NK-92 treated with Interleukin-12 subunit alpha and Interleukin-12 subunit beta, amount 100 ng/mL, for 24 hours (cell line): ENCODE data around the gene MBD5.
"Not testable (repeated sequence)": the region's sequence is repeated elsewhere in the genome, so short reads cannot be mapped to it uniquely, and the experiment has no call there.

Experiments
- DNase-seq: peaks from one replicate; lab custom pipeline; 2025; lab: John Stamatoyannopoulos, UW

The MBD5 gene

GRCh38 chr2:148526509-148527346, 505.8 kb downstream of the MBD5 start:
- no peak for DNase-seq

DNA sequence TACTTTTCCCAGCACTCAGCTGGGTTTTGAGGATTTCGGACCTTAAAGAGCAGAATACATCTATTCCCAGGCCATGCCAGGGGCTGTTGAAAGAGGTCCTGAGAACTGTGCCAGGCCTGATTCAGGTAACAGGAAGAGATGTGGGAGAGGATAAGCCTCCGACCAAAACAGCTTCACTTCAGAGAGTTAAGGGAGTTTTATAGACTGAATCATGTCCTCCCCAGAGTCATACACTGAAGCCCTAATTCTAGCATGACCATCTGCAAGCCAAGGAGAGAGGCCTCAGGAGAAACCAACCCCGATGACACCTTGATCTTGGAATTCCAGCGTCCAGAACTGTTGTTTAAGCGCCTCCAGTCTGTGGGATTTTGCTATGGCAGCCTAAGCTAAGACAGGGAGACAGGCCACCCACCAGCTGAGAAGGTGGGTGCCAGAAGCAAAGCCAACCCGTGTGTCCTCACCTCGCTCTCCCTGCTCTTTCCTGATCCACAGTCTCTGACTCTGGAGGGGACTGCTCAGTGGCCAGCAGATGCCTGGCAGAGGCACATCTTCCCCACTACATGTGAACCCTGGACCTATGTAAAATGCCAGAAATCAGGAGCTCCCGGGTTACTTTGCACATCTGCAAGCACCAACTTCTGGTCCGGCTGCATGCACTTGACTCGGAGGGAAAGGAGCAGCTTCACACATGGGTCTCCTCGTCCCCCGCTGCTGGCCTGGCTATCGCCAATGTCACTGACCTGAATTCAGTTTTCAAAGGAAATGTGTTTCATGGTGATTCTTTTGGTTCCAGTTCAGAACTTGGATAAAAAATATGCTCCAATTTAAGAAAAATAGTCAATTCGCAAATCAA, 506.8 kb downstream of the MBD5 start:
- no peak for DNase-seq

DNA sequence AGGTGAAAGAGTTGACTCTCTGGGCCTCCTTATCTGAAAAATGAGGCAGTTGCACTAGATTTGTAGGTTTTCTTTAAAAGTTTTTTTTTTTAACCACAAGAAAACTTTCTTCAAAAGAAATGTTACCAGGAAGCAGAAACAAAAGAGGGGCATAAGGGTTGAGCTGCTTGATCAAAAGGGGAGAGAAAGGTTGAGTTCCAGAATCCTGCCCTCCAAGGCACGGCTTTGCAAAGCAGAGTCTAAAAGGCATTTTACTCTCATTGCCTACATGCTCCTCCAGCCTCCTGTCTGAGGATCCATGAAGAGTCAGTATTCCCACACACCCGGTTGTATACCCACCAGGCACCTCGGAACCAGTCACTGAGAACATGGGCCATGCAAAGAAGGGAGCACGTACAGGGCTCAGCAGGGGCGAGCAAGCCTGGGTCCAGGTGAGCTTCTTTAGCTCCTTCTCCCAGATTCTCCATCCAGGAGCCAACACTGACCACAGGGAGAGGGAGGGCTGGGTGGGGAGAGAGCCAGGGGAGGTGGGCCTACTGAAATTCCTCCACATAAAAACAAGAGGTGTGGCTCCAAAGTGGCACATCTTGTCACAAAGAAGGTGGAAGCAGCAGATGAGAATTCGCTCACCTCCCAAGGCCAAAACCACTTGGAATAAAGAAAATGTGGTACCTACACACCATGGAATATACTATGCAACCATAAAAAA, 507.6 kb downstream of the MBD5 start:
- DNase-seq: no peak

DNA sequence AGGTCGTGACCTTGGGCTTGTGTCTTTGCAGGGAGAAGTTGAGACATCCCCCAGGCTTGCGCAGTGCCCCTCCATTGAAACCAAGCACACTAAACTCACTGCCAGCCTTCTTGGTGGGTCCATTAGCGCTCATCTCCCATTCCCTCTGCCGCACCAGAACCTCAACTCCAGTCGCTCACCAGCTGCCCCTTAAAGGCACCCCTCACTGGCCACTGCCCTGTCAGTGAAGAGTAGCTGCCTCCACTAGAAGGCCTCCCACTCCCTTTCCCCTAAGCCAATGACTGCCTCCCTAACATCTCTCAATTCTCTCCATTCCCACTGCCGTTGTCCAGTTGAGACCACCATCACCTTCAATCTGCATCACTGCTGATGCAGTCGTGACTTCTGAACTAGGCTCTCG, 508.9 kb downstream of the MBD5 start:
- no peak for DNase-seq

- no peak for DNase-seq
Measured at GRCh38 chr2:148530350-148530749, 509.5 kb downstream of the MBD5 start.

DNA sequence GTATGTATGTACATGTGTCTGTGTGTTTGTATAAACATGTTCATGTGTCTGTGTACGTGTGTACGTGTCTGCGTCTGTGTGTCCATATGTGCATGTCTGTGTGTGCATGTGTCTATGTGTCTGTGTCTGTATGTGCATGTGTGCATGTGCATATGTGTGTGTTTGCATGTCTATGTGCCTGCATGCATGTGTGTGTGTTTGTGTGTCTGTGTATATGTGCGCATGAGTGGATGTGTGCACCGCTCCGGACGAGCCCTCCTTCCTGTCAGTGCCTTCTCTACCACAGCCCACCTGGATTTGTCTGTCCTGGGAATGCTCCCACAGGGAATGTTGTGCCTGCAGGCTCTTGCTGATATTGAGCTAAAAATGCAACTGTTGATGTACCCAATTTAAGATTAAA, 510.3 kb downstream of the MBD5 start:
- no peak for DNase-seq

DNA sequence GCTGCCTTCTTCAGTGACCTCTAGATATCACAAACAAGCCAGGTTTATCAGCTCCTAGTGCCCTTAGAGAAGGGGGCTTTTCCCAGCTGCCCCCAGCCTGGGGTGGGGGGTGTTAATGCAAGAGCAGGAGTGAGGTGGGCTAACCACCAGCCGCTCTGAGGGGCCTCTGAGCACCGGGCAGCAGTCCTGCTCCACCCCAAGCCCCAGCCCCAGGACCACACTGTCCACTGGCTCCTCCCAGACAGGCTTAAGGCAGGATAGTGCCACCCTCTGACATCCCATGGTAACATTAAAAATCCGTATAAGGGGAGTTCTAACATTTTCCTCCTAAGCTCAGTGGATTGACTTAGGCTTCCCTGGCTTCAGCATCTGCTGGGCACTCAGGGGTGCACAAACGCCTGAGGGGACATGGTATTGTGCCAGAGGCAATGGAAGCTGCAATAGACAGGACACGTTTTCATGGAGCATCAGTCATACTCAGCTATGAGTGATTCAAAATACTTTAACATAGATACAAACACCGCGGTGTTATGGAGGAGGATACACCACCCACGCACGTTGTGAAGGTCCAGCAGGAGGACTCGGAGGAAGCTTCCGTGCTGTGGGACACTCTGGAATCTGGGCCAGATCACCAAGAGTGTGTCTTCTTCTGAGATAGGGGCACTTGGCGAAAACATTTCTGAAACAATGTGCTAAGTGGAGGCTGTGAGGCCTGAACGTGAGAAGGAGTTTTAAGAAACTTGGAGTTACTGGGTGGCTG, 511.0 kb downstream of the MBD5 start:
- no peak for DNase-seq

DNA sequence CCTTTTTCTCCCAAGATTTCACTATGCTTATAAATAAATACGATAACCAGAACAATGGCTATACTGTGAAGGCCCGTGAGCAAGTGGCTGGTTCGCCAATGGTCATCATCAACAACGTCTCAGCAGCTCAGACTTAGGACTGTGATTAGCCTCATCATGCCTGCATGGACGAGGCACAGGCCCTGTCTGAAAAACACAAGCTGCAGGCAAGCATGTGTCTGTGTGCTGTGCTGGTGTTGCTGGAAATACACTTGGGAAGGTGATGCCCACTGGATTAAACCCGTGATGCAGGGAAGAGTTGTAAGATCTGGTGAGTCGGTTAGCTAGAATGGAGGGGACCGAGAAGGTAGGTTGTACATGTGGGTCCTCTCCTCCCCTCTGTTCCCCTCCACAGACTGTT, 512.1 kb downstream of the MBD5 start:
- DNase-seq: no peak

DNA sequence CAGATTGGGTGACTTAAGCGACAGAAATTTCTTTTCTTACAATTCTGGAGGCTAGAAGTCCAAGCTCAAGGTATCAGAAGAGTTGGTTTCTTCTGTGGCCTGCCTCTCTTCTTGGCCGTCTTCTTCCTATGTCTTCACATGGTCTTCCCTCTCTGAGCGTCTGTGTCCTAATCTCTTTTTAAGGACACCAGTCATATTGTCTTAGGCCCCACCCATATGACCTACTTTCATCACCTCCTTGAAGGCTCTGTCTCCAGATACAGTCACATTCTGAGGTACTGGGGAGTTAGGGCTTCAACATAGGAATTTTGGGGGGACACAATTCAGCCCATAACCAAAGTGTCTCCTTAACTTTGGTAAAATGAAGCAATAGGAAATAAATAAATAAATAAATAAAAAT, 512.8 kb downstream of the MBD5 start:
- no peak for DNase-seq

DNA sequence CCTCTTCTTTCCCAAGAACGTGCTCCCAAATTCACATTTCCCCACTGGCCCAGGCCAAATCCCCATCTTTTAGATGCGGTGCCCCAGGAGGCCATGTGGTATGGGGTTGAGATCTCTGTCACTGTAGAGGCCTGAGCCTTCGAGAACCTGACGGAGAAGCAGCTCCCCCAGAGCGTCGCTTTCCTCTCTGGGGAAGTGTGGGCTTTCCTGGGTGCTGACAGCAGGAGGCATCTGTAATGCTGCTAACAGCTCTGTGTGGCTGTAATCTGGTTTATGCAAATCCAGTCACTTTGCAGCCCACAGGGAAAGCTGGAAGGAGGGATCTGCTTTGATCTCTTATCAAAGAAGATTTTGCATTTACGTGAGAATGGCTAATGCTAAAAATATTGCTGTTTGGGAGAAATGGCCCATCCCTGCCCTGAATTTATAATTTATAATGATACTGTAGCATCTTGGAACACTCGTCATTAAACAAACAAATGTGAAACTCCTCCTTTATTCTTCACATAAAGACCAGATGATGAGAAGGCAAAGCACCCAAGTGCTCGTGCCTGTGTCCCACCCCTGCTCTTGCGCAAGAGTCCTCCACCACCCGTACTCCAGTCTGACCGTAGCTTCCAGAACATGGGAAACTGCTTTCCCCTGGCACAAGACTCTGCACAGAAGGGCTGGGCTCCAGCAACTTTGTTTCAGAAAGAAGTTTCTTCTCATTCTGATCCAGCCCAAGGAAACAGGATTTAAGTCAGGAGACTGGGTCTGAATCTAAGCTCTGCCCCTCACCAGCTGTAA, 513.7 kb downstream of the MBD5 start:
- no peak for DNase-seq

GRCh38 chr2:148538375-148538774, 517.5 kb downstream of the MBD5 start:
- no peak for DNase-seq

- DNase-seq: no peak
Measured at GRCh38 chr2:148540022-148540421, 519.1 kb downstream of the MBD5 start.

- DNase-seq: no peak
Measured at GRCh38 chr2:148541792-148542191, 520.9 kb downstream of the MBD5 start.

GRCh38 chr2:148542614-148543013, 521.7 kb downstream of the MBD5 start:
- DNase-seq: no peak

GRCh38 chr2:148543088-148543540, 522.2 kb downstream of the MBD5 start:
- DNase-seq: not testable (repeated sequence)

- no peak for DNase-seq
Measured at GRCh38 chr2:148545390-148546256, 524.7 kb downstream of the MBD5 start.

- DNase-seq: no peak
Measured at GRCh38 chr2:148546270-148546669, 525.4 kb downstream of the MBD5 start.

DNA sequence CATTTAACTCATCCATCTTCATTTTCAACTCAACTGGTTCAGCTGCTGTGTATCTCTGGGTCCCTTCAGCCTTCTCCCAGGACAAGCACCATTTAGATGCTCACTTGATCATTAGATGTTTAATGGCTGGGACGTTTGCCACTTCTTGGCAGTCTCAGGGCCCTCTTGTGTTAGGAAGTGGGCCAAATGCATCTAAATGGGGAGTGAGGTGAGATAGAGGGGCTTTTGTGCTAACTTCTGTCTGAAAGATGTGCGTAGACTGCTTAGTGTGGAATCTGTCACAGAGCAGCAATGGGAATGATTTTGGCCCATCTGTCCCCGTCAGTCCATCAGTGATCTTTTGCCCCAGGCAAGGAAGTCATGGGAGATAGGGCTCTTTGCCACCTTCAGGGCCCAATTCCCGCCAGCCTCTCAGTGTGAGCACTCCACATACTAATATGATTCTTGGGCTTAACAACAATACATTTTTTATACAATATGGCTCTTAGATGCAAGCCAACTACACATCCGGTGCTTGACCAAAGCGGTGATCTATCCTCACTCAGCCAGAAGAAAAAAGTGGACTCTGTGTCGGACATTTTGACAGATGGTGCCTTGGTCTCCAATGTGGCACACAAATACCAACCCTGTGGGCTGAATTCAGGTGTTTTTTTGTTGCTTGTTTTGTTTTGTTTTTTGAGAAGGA, 528.0 kb downstream of the MBD5 start:
- DNase-seq: no peak

DNA sequence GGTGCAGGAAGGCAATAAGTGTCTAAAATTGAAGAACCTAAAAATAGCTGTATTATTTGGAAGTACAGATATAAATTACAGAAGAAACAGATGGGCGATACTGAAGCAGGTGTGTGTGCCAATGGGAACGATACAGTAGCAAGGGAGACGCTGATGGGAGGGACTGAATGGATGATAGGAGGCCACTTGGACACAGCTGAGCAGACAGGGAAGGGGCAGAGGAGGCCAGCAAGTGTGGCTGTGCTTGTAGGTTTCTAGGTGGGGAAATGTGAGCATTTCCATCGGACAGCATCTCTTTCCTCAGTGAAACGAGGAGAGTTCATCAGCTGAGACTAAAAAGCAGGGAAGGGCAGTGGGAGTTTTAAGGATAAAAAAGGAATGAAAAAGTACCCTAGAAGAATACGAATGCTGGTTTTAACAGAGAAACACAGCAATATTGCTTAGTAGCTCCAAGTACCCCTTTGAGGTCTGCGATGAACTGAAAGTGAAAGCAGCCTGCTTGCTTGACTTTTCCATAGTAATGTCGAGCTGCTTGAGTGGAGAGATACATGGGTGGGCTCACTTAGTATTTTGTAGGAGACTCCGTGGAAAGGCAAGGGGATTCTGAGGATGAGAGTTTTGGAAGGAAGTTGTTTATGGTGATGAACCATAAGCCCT, 531.9 kb downstream of the MBD5 start:
- no peak for DNase-seq
